Measurements from ENCODE around the gene KCNMA1. TPM values are rescaled to one million over a fixed set of nuclear protein-coding genes. Genes with fewer than 3 reads are reported as not detected.

KCNMA1 gene
- polyA plus RNA-seq, 1 of the 3 experiments (the other 2 are of a cell fraction), result 107 TPM

GRCh38 chr10:77333610-77334340 is 303.8 kb downstream of the KCNMA1 start:
- DNase-seq, result no peak
- CTCF ChIA-PET, result interaction anchor here (0.7 to 2.6 kb wide), 4 partner anchors 11 to 308 kb away, joined by 3 to 6 read pairs (median 4); no protein-coding TSS in a partner anchor
- H3K9ac ChIP-seq, result no peak overlapping the region
- H3F3A ChIP-seq (replicated peaks; ENCODE audit: insufficient read depth), result no peaks in the 10 kb centered on the region
- POLR2A ChIA-PET, result no interaction called here
- no peak overlapping the region for H3K27ac ChIP-seq (ENCODE audit: low read depth in 2 of 2, low read length in 1 of 2)
- no peak for TF ChIP-seq NFIC (IDR thresholded peaks at IDR 0.05; ENCODE audit: borderline replicate concordance)
- TF ChIP-seq USF1 (IDR thresholded peaks at IDR 0.05; ENCODE audit: borderline replicate concordance, low read depth), result no peak
- no peak for TF ChIP-seq MAX (IDR thresholded peaks at IDR 0.05; ENCODE audit: low read depth)
- TF ChIP-seq SIN3A (IDR thresholded peaks at IDR 0.05; ENCODE audit: borderline replicate concordance, low read depth, low read length), result no peak
- no peak for TF ChIP-seq GATA2 (CRISPR knock-in tag; IDR thresholded peaks at IDR 0.05)
- no peak for TF ChIP-seq IRF3 (IDR thresholded peaks at IDR 0.05; ENCODE audit: low read depth, low read length)
- 82% methylated on average over 8 of the region's 8 CpGs for WGBS (ENCODE audit: low lambda C conversion rate)
- H3K9me3 ChIP-seq, result no peaks in the 10 kb centered on the region
- H4K20me1 ChIP-seq (ENCODE audit: insufficient read depth), result no peaks in the 10 kb centered on the region
- no peaks in the 10 kb centered on the region for H3K27me3 ChIP-seq (ENCODE audit: insufficient read depth)
- H3K4me3 ChIP-seq (ENCODE audit: low read depth in 2 of 2, low read length in 1 of 2), result no peak overlapping the region
- no peak overlapping the region for H2AFZ ChIP-seq (ENCODE audit: low read depth)
- H3K9me2 ChIP-seq, result no peaks in the 10 kb centered on the region
- no peaks in the 10 kb centered on the region for H3K36me3 ChIP-seq (replicated peaks in 1 of 2; ENCODE audit: control insufficient read depth in 1 of 2, insufficient read depth in 2 of 2, low read length in 1 of 2)
- H3K79me2 ChIP-seq (ENCODE audit: insufficient read depth), result peaks cover 3% of the 10 kb centered on the region; the same call in 1 of the 2 replicates
- H3K4me2 ChIP-seq, result no peak overlapping the region
- H3K4me1 ChIP-seq (ENCODE audit: control insufficient read depth in 1 of 2, insufficient read depth in 2 of 2, low read depth in 1 of 2, low read length in 1 of 2), result no peaks in the 10 kb centered on the region; a peak in 1 of 4 replicates

GRCh38 chr10:77332256-77332655 is 305.4 kb downstream of the KCNMA1 start:
- no peaks in the 10 kb centered on the region for H3K9me3 ChIP-seq
- H3K27ac ChIP-seq (ENCODE audit: low read depth in 2 of 2, low read length in 1 of 2), result no peak overlapping the region
- no peaks in the 10 kb centered on the region for H3K27me3 ChIP-seq (ENCODE audit: insufficient read depth)
- no peaks in the 10 kb centered on the region for H3K36me3 ChIP-seq (replicated peaks in 1 of 2; ENCODE audit: control insufficient read depth in 1 of 2, insufficient read depth in 2 of 2, low read length in 1 of 2)
- H2AFZ ChIP-seq (ENCODE audit: low read depth), result no peak overlapping the region
- peaks cover 3% of the 10 kb centered on the region; the same call in 1 of the 2 replicates for H3K79me2 ChIP-seq (ENCODE audit: insufficient read depth)
- POLR2A ChIA-PET, result no interaction called here
- CTCF ChIA-PET, result interaction anchor here (0.9 to 2.6 kb wide), 6 partner anchors 16 to 309 kb away, joined by 3 to 6 read pairs (median 3); no protein-coding TSS in a partner anchor
- H3K4me1 ChIP-seq (ENCODE audit: control insufficient read depth in 1 of 2, insufficient read depth in 2 of 2, low read depth in 1 of 2, low read length in 1 of 2), result no peaks in the 10 kb centered on the region; a peak in 1 of 4 replicates
- no peaks in the 10 kb centered on the region for H3K9me2 ChIP-seq
- DNase-seq, result no peak
- H3K9ac ChIP-seq, result no peak overlapping the region
- no peak overlapping the region for H3K4me3 ChIP-seq (ENCODE audit: low read depth in 2 of 2, low read length in 1 of 2)
- H3F3A ChIP-seq (replicated peaks; ENCODE audit: insufficient read depth), result no peaks in the 10 kb centered on the region
- H4K20me1 ChIP-seq (ENCODE audit: insufficient read depth), result no peaks in the 10 kb centered on the region
- H3K4me2 ChIP-seq, result no peak overlapping the region
- no peak for TF ChIP-seq MAX (IDR thresholded peaks at IDR 0.05; ENCODE audit: low read depth)
- no peak for TF ChIP-seq RFX5 (IDR thresholded peaks at IDR 0.05; ENCODE audit: low read length)
- TF ChIP-seq EZH2phosphoT487 (IDR thresholded peaks at IDR 0.05; ENCODE audit: borderline replicate concordance, low read depth), result no peak
- TF ChIP-seq, protein P1, sequence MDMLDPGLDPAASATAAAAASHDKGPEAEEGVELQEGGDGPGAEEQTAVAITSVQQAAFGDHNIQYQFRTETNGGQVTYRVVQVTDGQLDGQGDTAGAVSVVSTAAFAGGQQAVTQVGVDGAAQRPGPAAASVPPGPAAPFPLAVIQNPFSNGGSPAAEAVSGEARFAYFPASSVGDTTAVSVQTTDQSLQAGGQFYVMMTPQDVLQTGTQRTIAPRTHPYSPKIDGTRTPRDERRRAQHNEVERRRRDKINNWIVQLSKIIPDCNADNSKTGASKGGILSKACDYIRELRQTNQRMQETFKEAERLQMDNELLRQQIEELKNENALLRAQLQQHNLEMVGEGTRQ (IDR thresholded peaks at IDR 0.05; ENCODE audit: borderline replicate concordance, low read depth, low read length), result no peak
- TF ChIP-seq RCOR1 (IDR thresholded peaks at IDR 0.05; ENCODE audit: low read length), result no peak
- TF ChIP-seq, protein P2, sequence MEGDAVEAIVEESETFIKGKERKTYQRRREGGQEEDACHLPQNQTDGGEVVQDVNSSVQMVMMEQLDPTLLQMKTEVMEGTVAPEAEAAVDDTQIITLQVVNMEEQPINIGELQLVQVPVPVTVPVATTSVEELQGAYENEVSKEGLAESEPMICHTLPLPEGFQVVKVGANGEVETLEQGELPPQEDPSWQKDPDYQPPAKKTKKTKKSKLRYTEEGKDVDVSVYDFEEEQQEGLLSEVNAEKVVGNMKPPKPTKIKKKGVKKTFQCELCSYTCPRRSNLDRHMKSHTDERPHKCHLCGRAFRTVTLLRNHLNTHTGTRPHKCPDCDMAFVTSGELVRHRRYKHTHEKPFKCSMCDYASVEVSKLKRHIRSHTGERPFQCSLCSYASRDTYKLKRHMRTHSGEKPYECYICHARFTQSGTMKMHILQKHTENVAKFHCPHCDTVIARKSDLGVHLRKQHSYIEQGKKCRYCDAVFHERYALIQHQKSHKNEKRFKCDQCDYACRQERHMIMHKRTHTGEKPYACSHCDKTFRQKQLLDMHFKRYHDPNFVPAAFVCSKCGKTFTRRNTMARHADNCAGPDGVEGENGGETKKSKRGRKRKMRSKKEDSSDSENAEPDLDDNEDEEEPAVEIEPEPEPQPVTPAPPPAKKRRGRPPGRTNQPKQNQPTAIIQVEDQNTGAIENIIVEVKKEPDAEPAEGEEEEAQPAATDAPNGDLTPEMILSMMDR (IDR thresholded peaks at IDR 0.05), result no peak
- TF ChIP-seq GABPA (IDR thresholded peaks at IDR 0.05; ENCODE audit: low read depth), result no peak
- no peak for TF ChIP-seq MXI1 (IDR thresholded peaks at IDR 0.05; ENCODE audit: low read depth, low read length)
- TF ChIP-seq SIN3A (IDR thresholded peaks at IDR 0.05; ENCODE audit: borderline replicate concordance, low read depth, low read length), result no peak
- TF ChIP-seq RXRA (IDR thresholded peaks at IDR 0.05; ENCODE audit: borderline replicate concordance, low read depth), result no peak
- no peak for TF ChIP-seq FOXM1 (IDR thresholded peaks at IDR 0.05; ENCODE audit: low read depth)
- no peak for TF ChIP-seq YY1 (IDR thresholded peaks at IDR 0.05; ENCODE audit: low read depth)
- no peak for TF ChIP-seq NRF1 (IDR thresholded peaks at IDR 0.05; ENCODE audit: low read depth, low read length)
- no peak for TF ChIP-seq MEF2A (IDR thresholded peaks at IDR 0.05; ENCODE audit: borderline replicate concordance, low read depth)
- no peak for TF ChIP-seq FOXJ3 (CRISPR knock-in tag; IDR thresholded peaks at IDR 0.05)
- no peak for TF ChIP-seq PBX3 (IDR thresholded peaks at IDR 0.05)
- TF ChIP-seq NFIC (IDR thresholded peaks at IDR 0.05; ENCODE audit: borderline replicate concordance), result no peak

Measured in SK-N-SH (cell line).